MCF 10A (cell line): Measurements from ENCODE around the gene ATAD5. TPM values are rescaled to one million over a fixed set of nuclear protein-coding genes. Genes with fewer than 3 reads are reported as not detected.
"Not testable (repeated sequence)": the region's sequence is repeated elsewhere in the genome, so short reads cannot be mapped to it uniquely, and the experiment has no call there.

ENCODE experiments used
- BruUV-seq: library from RNA; stranded (reverse); fragments of 400-500 nt; replicated peaks from 2 replicates; lab custom pipeline; 2021; lab: Mats Ljungman, UMichigan
- CTCF ChIA-PET: fragments of 300-600 bp; sonication (Branson Sonifier 250); formaldehyde crosslinking; extraction: SDS; loops from one replicate; lab custom pipeline; 2021; ENCODE audit warnings: antibody characterized with exemption, inconsistent platforms; lab: Yijun Ruan, JAX
- POLR2A ChIA-PET: fragments of 300-600, 350-650 bp; sonication (Branson Sonifier 250); formaldehyde crosslinking; extraction: SDS; loops from one replicate; lab custom pipeline; 2020; ENCODE audit warnings: antibody characterized with exemption, inconsistent platforms; lab: Yijun Ruan, JAX
- DNase-seq: peaks from one replicate; pipeline ENCODE4 v3.0.0-alpha.2; 2018; ENCODE audit not compliant: unreplicated experiment
- H3K27ac Mint-ChIP-seq: one replicate; pipeline ENCODE4 v1.8.0; 2022; ENCODE audit warnings: mild to moderate bottlenecking, low read depth, mixed read lengths; ENCODE audit not compliant: unreplicated experiment
- H3K27me3 Mint-ChIP-seq: one replicate; pipeline ENCODE4 v1.8.0; 2022; ENCODE audit warnings: mixed read lengths; ENCODE audit not compliant: insufficient read depth, unreplicated experiment
- H3K36me3 Mint-ChIP-seq: one replicate; pipeline ENCODE4 v1.8.0; 2022; ENCODE audit warnings: mild to moderate bottlenecking, moderate library complexity, mixed read lengths; ENCODE audit not compliant: insufficient read depth, unreplicated experiment
- H3K4me1 Mint-ChIP-seq: one replicate; pipeline ENCODE4 v1.8.0; 2022; ENCODE audit warnings: mixed read lengths; ENCODE audit not compliant: insufficient read depth, unreplicated experiment
- H3K4me3 Mint-ChIP-seq: one replicate; pipeline ENCODE4 v1.8.0; 2022; ENCODE audit warnings: mild to moderate bottlenecking, moderate library complexity, mixed read lengths; ENCODE audit not compliant: unreplicated experiment
- H3K9me3 Mint-ChIP-seq: one replicate; pipeline ENCODE4 v1.8.0; 2022; ENCODE audit warnings: mixed read lengths; ENCODE audit not compliant: unreplicated experiment
- intact Hi-C: fragments of 100-400 bp; cut with micrococcal nuclease; formaldehyde crosslinking; loops from 2 replicates; pipeline ENCODE4 v1.14.1; 2022
- total RNA-seq: library from RNA; stranded (reverse); gene quantifications from 2 replicates; pipeline ENCODE4 v1.2.3, GENCODE V29; 2022
- TF ChIP-seq, protein P1 (sequence below): fragments of 200-600 bp; IDR thresholded peaks from one replicate; pipeline ENCODE4 v1.8.0; 2022; ENCODE audit warnings: antibody characterized with exemption, mild to moderate bottlenecking; ENCODE audit not compliant: unreplicated experiment

ATAD5 gene
- total RNA-seq, 1 experiment from 2014 or later, result 3.6 TPM

DNA sequence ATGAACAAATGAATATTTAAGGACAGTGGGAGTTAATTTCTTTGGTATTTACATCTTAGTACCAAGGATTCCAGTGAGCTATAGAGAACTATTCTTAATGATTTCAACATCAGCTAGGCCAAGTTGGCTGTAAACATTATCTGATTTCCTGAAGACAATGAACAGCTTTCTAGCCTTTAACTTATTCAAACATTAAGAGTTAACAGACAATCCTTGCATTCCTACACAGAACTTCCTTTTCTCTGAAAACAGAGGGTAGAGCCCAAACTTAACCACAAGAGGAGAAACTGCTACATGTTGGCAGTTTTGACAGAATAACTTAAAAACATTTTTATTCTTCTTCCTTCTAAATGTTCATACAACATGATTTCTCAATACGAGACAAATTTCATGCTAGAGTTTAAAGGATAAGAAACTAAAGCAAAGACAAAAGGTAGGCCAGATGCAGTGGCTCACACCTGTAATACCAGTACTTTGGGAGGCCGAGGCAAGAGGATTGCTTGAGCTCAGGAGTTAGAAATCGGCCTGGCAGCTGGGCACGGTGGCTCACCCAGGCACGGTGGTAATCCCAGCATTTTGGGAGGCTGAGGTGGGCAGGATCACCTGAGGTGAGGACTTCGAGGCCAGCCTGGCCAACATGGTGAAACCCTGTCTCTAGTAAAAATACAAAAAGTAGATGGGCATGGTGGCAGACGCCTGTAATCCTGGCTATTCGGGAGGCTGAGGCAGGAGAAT, 11.6 kb upstream of the ATAD5 start:
- peak overlapping the region; percentile 16 for H3K27ac Mint-ChIP-seq
- no peak overlapping the region for H3K4me3 Mint-ChIP-seq
- CTCF ChIA-PET, result interaction anchor here (0.6 to 0.7 kb wide), 3 partner anchors 232 to 552 kb away, joined by 3 read pairs; no protein-coding TSS in a partner anchor
- peaks cover 16% of the 10 kb centered on the region for H3K4me1 Mint-ChIP-seq
- POLR2A ChIA-PET, result interaction anchor here (0.9 kb wide), 1 partner anchor 12 kb away, joined by 5 read pairs; the partner anchor contains the start of gene ATAD5
- TF ChIP-seq, protein P1, sequence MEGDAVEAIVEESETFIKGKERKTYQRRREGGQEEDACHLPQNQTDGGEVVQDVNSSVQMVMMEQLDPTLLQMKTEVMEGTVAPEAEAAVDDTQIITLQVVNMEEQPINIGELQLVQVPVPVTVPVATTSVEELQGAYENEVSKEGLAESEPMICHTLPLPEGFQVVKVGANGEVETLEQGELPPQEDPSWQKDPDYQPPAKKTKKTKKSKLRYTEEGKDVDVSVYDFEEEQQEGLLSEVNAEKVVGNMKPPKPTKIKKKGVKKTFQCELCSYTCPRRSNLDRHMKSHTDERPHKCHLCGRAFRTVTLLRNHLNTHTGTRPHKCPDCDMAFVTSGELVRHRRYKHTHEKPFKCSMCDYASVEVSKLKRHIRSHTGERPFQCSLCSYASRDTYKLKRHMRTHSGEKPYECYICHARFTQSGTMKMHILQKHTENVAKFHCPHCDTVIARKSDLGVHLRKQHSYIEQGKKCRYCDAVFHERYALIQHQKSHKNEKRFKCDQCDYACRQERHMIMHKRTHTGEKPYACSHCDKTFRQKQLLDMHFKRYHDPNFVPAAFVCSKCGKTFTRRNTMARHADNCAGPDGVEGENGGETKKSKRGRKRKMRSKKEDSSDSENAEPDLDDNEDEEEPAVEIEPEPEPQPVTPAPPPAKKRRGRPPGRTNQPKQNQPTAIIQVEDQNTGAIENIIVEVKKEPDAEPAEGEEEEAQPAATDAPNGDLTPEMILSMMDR, result no peak
- H3K27me3 Mint-ChIP-seq, result no peaks in the 10 kb centered on the region
- no peaks in the 10 kb centered on the region for H3K9me3 Mint-ChIP-seq
- intact Hi-C loops, result loop anchor here (5.0 kb wide), 1 partner anchor 478 kb away; no protein-coding TSS in a partner anchor
- BruUV-seq, result no TSS peak
- no peak for DNase-seq
- peaks cover 14% of the 10 kb centered on the region for H3K36me3 Mint-ChIP-seq

DNA sequence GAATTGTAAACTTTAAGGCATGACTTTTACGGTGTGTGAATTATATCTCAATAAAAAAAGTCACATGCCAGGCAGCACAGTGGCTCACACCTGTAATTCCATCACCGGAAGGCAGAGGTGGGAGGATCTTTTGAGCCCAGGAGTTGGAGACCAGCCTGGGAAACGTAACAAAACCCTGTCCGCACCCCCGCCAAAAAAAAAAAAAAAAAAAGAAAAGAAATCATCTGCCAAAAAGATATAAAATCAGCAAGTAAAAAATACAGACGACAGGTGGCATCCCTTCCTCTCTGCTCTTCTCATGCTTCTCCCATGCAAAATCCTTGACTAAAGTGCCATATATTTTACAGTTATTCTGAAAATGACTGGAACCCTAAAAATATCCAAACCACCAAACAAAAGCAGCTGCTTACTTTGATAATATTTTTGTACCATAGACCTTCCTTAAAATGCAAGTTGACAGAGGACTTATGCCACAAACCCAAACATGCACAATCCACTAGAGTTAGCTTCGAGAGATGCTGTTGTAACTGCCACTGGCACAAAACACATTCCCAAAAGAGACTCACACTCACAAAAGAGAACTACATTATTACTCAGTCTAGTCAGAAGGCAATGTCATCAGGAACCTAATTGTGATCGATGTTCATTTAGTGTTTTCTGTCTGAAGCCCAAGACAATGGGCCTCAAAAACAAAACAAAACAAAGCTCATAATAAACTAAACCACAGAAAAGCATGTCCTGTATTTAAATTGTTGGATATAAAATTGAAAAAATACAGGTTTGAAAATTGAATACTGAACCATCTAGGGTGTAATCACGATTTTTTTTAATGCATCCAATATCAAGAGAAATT, 9.7 kb upstream of the ATAD5 start:
- H3K4me3 Mint-ChIP-seq, result peak overlapping the region; percentile 50
- TF ChIP-seq, protein P1, result no peak
- H3K4me1 Mint-ChIP-seq, result peaks cover 16% of the 10 kb centered on the region
- H3K36me3 Mint-ChIP-seq, result peaks cover 14% of the 10 kb centered on the region
- peak overlapping the region; percentile 39 for H3K27ac Mint-ChIP-seq
- peak; percentile 19 for DNase-seq
- intact Hi-C loops, result loop anchor here (5.0 kb wide), 1 partner anchor 480 kb away; no protein-coding TSS in a partner anchor
- ChIA-PET CTCF (interaction anchor here (0.6 to 1.0 kb wide), 5 partner anchors 9 to 1111 kb away, joined by 3 to 4 read pairs (median 3); no protein-coding TSS in a partner anchor), POLR2A (interaction anchor here (0.7 to 1.3 kb wide), 9 partner anchors 9 to 492 kb away, joined by 3 to 8 read pairs (median 4); partner anchors contain the start of genes ATAD5 and EVI2B)
- H3K27me3 Mint-ChIP-seq, result no peaks in the 10 kb centered on the region
- H3K9me3 Mint-ChIP-seq, result no peaks in the 10 kb centered on the region
- no TSS peak for BruUV-seq

DNA sequence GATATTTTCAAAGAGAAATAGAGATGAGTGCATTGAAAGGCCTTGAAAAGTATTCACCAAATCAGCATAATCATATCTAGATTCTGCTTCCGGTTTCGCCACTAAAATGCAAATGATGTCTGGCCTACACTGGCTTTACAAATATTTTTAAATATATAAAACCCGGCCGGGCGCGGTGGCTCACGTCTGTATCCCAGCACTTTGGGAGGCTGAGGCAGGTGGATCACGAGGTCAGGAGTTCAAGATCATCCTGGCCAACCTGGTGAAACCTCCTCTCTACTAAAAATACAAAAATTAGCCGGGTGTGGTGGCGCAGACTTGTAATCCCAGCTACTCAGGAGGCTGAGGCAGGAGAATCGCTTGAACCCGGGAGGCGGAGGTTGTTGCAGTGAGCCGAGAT, 8.8 kb upstream of the ATAD5 start:
- peak overlapping the region; percentile 50 for H3K4me3 Mint-ChIP-seq
- not testable (repeated sequence) for H3K9me3 Mint-ChIP-seq, DNase-seq, BruUV-seq, H3K27ac Mint-ChIP-seq, H3K27me3 Mint-ChIP-seq
- H3K4me1 Mint-ChIP-seq, result peaks cover 16% of the 10 kb centered on the region
- POLR2A ChIA-PET, result interaction anchor here (1.1 to 2.5 kb wide), 5 partner anchors 8 to 491 kb away, joined by 4 to 14 read pairs (median 5); partner anchors contain the start of genes ATAD5, EVI2B and RNF135
- intact Hi-C loops, result loop anchor here (5.0 kb wide), 1 partner anchor 481 kb away; no protein-coding TSS in a partner anchor
- CTCF ChIA-PET, result interaction anchor here (0.6 kb wide), 1 partner anchor 556 kb away, joined by 3 read pairs; no protein-coding TSS in a partner anchor
- H3K36me3 Mint-ChIP-seq, result peaks cover 14% of the 10 kb centered on the region

DNA sequence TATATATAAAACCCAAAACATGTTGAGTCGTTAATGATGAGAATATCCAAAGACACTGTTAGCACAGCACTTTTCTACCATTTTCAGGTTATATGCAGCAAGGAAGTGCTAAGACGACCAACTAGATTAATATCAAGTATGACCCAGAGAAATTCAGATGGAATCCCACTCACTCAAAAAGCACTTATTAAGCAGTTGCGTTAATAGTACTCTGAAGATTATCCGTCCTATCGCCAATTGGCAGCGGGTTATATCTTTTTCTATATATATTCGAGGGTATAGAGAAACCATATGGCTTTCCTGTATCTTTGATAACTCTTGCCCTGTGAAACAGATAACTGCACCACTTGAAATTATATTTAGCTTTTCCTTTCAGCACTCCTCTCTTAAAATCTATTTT, 8.3 kb upstream of the ATAD5 start:
- BruUV-seq, result TSS peak; percentile 32
- CTCF ChIA-PET, result interaction anchor here (0.6 to 1.6 kb wide), 4 partner anchors 11 to 298 kb away, joined by 5 to 7 read pairs (median 6); no protein-coding TSS in a partner anchor
- Mint-ChIP-seq H3K27me3 (no peaks in the 10 kb centered on the region), H3K9me3 (no peaks in the 10 kb centered on the region), H3K27ac (peak overlapping the region; percentile 83), H3K4me3 (peak overlapping the region; percentile 100), H3K4me1 (peaks cover 16% of the 10 kb centered on the region), H3K36me3 (peaks cover 14% of the 10 kb centered on the region)
- TF ChIP-seq, protein P1, result no peak
- intact Hi-C loops, result loop anchor here (5.0 kb wide), 1 partner anchor 481 kb away; no protein-coding TSS in a partner anchor
- POLR2A ChIA-PET, result interaction anchor here (1.1 to 2.5 kb wide), 8 partner anchors 10 to 346 kb away, joined by 3 to 17 read pairs (median 6); partner anchors contain the start of genes ATAD5, GOSR1 and RNF135
- DNase-seq, result no peak
